Glutamatergic neuron (in vitro differentiated cells): ENCODE results near the gene PIGC. TPM values are rescaled to one million over a fixed set of nuclear protein-coding genes. Genes with fewer than 3 reads are reported as not detected.

Experiments used
- DNase-seq: peaks from one replicate; pipeline ENCODE4 v3.0.0; 2022
- H3K27ac Mint-ChIP-seq: one replicate; pipeline ENCODE4 v1.8.0; 2020; ENCODE audit warnings: mild to moderate bottlenecking, mixed read lengths, inconsistent platforms; ENCODE audit not compliant: unreplicated experiment
- H3K27me3 Mint-ChIP-seq: one replicate; pipeline ENCODE4 v1.8.0; 2020; ENCODE audit warnings: mild to moderate bottlenecking, moderate library complexity, mixed read lengths, inconsistent platforms; ENCODE audit not compliant: unreplicated experiment
- H3K36me3 Mint-ChIP-seq: one replicate; pipeline ENCODE4 v1.8.0; 2020; ENCODE audit warnings: mild to moderate bottlenecking, mixed read lengths, inconsistent platforms; ENCODE audit not compliant: unreplicated experiment
- H3K4me1 Mint-ChIP-seq: one replicate; pipeline ENCODE4 v1.8.0; 2020; ENCODE audit warnings: mild to moderate bottlenecking, low read depth, mixed read lengths, inconsistent platforms; ENCODE audit not compliant: unreplicated experiment
- H3K4me3 Mint-ChIP-seq: one replicate; pipeline ENCODE4 v1.8.0; 2020; ENCODE audit warnings: mild to moderate bottlenecking, mixed read lengths, inconsistent platforms; ENCODE audit not compliant: unreplicated experiment
- H3K9me3 Mint-ChIP-seq: one replicate; pipeline ENCODE4 v1.8.0; 2020; ENCODE audit warnings: mild to moderate bottlenecking, moderate library complexity, mixed read lengths, inconsistent platforms; ENCODE audit not compliant: unreplicated experiment
- total RNA-seq: library from RNA; stranded (reverse); fragmentation: NEBNext Ultra II Directional; extraction: Animal tissue kit (Norgen Biotek cat#: 25700); gene quantifications from one replicate; pipeline ENCODE4 v1.2.1, GENCODE V29; 2021; ENCODE audit not compliant: unreplicated experiment
- TF ChIP-seq, protein P1 (sequence below): fragments of 200-600 bp; sonication (generic); IDR thresholded peaks from one replicate; pipeline ENCODE4 v1.5.0; 2021; ENCODE audit not compliant: partially characterized antibody, unreplicated experiment

The PIGC gene
- total RNA-seq, 1 donor from 2014 or later = 27.7 TPM

DNA sequence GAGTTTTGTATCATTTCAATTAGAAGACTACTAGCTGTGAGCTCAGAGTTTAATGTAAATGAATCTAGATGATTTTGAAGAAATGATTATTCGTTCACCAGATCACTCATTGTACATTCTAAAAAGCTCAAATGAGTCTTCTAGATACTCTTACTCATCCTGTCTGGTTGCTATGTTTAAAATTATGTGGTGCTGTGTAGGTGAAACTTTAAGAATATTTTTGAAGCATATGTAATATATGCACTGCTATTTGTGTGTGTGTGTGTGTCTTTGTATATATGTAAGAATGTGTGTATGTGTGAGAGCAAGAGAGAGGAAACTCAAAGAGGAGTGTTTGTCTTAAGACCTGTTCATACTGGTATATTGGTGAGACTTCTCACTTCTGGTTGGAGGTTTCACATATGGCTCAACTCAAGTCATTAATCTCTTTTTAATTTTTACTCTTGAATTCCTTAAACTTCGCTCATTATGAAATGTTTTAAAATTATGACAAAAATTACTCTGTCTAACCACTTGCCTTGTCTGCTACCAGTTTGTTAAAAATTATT, 32.0 kb downstream of the PIGC start:
- no peak overlapping the region for H3K4me3 Mint-ChIP-seq
- no peak overlapping the region for H3K27ac Mint-ChIP-seq
- TF ChIP-seq, protein P1, sequence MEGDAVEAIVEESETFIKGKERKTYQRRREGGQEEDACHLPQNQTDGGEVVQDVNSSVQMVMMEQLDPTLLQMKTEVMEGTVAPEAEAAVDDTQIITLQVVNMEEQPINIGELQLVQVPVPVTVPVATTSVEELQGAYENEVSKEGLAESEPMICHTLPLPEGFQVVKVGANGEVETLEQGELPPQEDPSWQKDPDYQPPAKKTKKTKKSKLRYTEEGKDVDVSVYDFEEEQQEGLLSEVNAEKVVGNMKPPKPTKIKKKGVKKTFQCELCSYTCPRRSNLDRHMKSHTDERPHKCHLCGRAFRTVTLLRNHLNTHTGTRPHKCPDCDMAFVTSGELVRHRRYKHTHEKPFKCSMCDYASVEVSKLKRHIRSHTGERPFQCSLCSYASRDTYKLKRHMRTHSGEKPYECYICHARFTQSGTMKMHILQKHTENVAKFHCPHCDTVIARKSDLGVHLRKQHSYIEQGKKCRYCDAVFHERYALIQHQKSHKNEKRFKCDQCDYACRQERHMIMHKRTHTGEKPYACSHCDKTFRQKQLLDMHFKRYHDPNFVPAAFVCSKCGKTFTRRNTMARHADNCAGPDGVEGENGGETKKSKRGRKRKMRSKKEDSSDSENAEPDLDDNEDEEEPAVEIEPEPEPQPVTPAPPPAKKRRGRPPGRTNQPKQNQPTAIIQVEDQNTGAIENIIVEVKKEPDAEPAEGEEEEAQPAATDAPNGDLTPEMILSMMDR = no peak
- H3K9me3 Mint-ChIP-seq = no peaks in the 10 kb centered on the region
- H3K4me1 Mint-ChIP-seq = no peaks in the 10 kb centered on the region
- H3K27me3 Mint-ChIP-seq = no peaks in the 10 kb centered on the region
- no peak for DNase-seq
- H3K36me3 Mint-ChIP-seq = no peaks in the 10 kb centered on the region

DNA sequence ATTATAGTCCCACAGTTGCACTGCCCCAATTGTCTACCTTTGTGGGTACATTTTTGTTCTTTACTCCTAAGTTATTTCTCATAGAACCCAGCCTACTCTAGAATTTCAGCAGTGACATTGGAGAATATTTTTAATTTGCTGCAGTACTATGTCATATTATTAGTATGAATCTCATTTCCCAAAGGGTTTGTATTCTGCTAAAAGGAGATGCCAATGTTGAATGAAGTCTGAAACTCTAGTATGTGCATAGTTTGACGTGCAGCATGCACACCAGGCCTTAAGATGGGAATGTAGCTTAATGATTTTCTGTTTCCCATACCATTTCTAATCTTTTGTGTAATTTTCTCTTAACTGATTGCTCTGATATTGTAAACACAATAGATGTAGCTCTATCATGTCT, 33.8 kb downstream of the PIGC start:
- no peaks in the 10 kb centered on the region for H3K4me1 Mint-ChIP-seq
- H3K36me3 Mint-ChIP-seq = no peaks in the 10 kb centered on the region
- TF ChIP-seq, protein P1 = no peak
- DNase-seq = no peak
- no peaks in the 10 kb centered on the region for H3K27me3 Mint-ChIP-seq
- no peaks in the 10 kb centered on the region for H3K9me3 Mint-ChIP-seq
- no peak overlapping the region for H3K4me3 Mint-ChIP-seq
- H3K27ac Mint-ChIP-seq = no peak overlapping the region

DNA sequence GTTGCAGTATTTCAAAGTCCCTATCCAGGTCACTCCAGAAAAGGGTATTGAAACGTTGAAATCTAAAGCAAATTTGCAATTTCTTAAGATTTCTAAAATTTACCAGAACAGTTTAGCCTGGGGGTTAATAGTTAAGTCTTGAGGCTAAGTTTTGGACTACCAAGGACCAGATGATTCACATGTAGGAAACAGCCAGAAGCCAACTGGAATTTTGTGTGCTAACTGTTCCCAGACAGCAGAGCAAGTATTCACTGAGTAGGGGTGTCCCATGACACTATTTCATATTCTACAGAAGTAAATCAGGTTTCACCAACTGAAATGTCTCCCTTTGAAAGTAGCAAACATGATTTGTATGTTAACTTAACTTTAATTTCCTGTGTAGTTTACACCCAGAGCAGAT, 34.9 kb downstream of the PIGC start:
- no peak overlapping the region for H3K27ac Mint-ChIP-seq
- H3K36me3 Mint-ChIP-seq = no peaks in the 10 kb centered on the region
- no peak overlapping the region for H3K4me3 Mint-ChIP-seq
- TF ChIP-seq, protein P1 = no peak
- H3K4me1 Mint-ChIP-seq = no peaks in the 10 kb centered on the region
- H3K27me3 Mint-ChIP-seq = no peaks in the 10 kb centered on the region
- no peak for DNase-seq
- H3K9me3 Mint-ChIP-seq = no peaks in the 10 kb centered on the region

DNA sequence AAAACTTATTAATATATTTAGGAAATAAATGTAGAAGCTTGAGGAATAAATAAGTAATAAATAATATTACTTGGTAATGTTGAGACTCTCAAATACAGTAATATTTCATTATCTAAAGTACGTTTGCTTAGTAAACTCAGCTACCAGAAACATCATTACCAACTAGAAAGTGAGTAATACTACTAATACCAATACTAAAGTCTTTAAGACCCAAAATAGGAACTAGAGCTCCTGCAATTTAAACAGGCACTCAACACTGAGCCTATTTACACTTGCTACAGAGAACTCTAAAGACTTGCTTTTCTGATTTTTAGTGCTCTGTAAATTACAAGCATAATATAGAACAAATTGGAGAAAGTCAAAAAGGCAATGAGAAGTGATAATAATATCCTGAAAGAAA, 36.9 kb downstream of the PIGC start:
- H3K9me3 Mint-ChIP-seq = no peaks in the 10 kb centered on the region
- no peak overlapping the region for H3K27ac Mint-ChIP-seq
- no peak overlapping the region for H3K4me3 Mint-ChIP-seq
- TF ChIP-seq, protein P1 = no peak
- DNase-seq = no peak
- H3K27me3 Mint-ChIP-seq = no peaks in the 10 kb centered on the region
- H3K36me3 Mint-ChIP-seq = no peaks in the 10 kb centered on the region
- no peaks in the 10 kb centered on the region for H3K4me1 Mint-ChIP-seq

DNA sequence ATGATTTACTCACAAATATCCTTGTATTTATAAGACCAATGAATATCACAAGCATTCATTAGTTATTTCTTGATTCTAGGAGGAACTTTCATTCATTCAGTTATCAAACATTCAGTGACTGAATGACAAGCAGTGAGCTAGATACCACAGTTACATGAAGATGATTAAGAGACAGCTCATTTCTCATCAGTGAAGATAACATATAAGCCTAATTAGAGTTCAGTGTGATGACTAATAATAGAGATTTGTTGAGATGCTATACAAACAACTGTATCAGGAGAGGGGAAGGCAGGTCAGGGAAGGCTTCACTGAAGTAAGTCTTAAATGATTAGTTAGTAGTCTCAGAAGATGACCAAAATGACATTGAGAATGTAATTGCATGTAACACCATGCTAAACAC, 38.0 kb downstream of the PIGC start:
- TF ChIP-seq, protein P1 = no peak
- Mint-ChIP-seq H3K27ac (no peak overlapping the region), H3K36me3 (no peaks in the 10 kb centered on the region), H3K4me1 (no peaks in the 10 kb centered on the region), H3K9me3 (no peaks in the 10 kb centered on the region), H3K27me3 (no peaks in the 10 kb centered on the region), H3K4me3 (no peak overlapping the region)
- DNase-seq = no peak
